Colonic mucosa (tissue), 4 donors: ENCODE measurements around the gene DNMT3A. TPM values are rescaled to one million over a fixed set of nuclear protein-coding genes. Genes with fewer than 3 reads are reported as not detected.

Source experiments
- DNase-seq: peaks from one replicate; pipeline ENCODE4 v3.0.0-alpha.2; 2020
- H3K27ac ChIP-seq: fragments of 200-600 bp; one replicate; pipeline ENCODE4 v1.8.0; 2021
- H3K27me3 ChIP-seq: fragments of 200-600 bp; one replicate; pipeline ENCODE4 v1.8.0; 2021
- H3K36me3 ChIP-seq: fragments of 200-600 bp; one replicate; pipeline ENCODE4 v1.8.0; 2021
- H3K4me1 ChIP-seq: fragments of 200-600 bp; one replicate; pipeline ENCODE4 v1.8.0; 2021; ENCODE audit warnings: mild to moderate bottlenecking
- H3K4me3 ChIP-seq: fragments of 200-600 bp; one replicate; pipeline ENCODE4 v1.8.0; 2021
- H3K9ac ChIP-seq, 2 donors: one replicate each; pipeline ENCODE4 v1.7.0; 2013; ENCODE audit warnings: control low read depth in 2 of 2, low read depth in 2 of 2, low read length in 2 of 2
- H3K9me3 ChIP-seq: fragments of 200-600 bp; one replicate; pipeline ENCODE4 v1.8.0; 2021
- intact Hi-C: fragments of 100-400 bp; cut with DNase I; formaldehyde crosslinking; loops from one replicate; pipeline ENCODE4 v1.14.1; 2022
- microRNA-seq: library from miRNA; unstranded; fragments of <30 nt; microRNA quantifications from one replicate; pipeline ENCODE4, GENCODE V29; 2019
- total RNA-seq, 2 donors: library from RNA; stranded (reverse); fragmentation: NEBNext Ultra II Directional in 1 of 2; extraction: Animal tissue kit (Norgen Biotek cat#: 25700) in 1 of 2; gene quantifications; one replicate each; pipeline ENCODE4 v1.2.1, GENCODE V29; 2021
- TF ChIP-seq, protein P1 (sequence below): fragments of 200-600 bp; IDR thresholded peaks from one replicate; pipeline ENCODE4 v1.8.0; 2022; ENCODE audit warnings: antibody characterized with exemption, mild to moderate bottlenecking
- donor health status: healthy.
- donor health status: DM: no; HTN: no; CAD: no.
- donor health status: DM: no; HTN: no; CAD: no.

Gene DNMT3A
- total RNA-seq, 2 donors from 2014 or later = 30.8 to 44.5 TPM

DNA sequence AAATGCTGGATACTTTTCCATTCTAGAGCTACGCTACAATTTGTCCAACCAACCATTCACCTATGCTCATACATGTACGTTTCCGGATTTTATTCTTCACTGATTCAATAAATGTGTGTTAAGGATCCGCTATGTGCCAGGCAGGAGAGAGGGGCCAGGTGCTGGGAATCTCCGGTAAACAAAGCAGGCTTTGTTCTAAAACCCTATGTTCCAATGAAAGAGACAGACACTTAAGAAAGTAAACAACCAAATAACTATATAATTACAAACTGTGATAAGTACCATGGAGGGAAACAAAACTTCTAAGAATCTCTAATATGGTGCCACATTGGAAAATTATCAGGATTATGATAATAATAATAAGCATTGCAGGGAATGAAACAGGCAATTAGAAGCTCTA lies 151.2 kb downstream of the DNMT3A start:
- intact Hi-C loops = no loop called here
- H3K9me3 ChIP-seq = no peaks in the 10 kb centered on the region
- H3K27me3 ChIP-seq = no peaks in the 10 kb centered on the region
- no peak overlapping the region for H3K27ac ChIP-seq
- no peak overlapping the region for H3K4me3 ChIP-seq
- H3K9ac ChIP-seq = no peak overlapping the region
- H3K36me3 ChIP-seq = no peaks in the 10 kb centered on the region
- TF ChIP-seq, protein P1, sequence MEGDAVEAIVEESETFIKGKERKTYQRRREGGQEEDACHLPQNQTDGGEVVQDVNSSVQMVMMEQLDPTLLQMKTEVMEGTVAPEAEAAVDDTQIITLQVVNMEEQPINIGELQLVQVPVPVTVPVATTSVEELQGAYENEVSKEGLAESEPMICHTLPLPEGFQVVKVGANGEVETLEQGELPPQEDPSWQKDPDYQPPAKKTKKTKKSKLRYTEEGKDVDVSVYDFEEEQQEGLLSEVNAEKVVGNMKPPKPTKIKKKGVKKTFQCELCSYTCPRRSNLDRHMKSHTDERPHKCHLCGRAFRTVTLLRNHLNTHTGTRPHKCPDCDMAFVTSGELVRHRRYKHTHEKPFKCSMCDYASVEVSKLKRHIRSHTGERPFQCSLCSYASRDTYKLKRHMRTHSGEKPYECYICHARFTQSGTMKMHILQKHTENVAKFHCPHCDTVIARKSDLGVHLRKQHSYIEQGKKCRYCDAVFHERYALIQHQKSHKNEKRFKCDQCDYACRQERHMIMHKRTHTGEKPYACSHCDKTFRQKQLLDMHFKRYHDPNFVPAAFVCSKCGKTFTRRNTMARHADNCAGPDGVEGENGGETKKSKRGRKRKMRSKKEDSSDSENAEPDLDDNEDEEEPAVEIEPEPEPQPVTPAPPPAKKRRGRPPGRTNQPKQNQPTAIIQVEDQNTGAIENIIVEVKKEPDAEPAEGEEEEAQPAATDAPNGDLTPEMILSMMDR = no peak
- no peak for DNase-seq
- no peaks in the 10 kb centered on the region for H3K4me1 ChIP-seq

DNA sequence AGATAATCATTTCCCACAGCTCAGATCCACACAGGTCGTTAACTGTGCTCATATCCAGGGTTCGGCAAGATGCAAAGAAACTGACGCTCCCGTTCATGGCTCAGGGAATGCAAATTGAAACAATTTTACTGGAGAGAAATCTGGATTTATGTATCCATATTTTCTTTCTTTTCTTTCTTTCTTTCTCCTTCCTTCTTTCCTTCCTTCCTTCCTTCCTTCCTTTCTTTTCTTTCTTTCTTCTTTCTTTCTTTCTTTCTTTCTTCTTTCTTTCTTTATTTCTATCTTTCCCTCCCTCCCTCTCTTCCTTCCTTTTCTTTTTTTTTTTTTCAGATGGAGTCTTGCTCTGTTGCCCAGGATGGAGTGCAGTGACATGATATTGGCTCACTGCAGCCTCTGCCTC lies 153.3 kb downstream of the DNMT3A start:
- intact Hi-C loops = no loop called here
- Histone ChIP-seq H3K4me1 (no peaks in the 10 kb centered on the region), H3K9ac (no peak overlapping the region), H3K4me3 (no peak overlapping the region), H3K27ac (no peak overlapping the region), H3K36me3 (no peaks in the 10 kb centered on the region), H3K27me3 (no peaks in the 10 kb centered on the region), H3K9me3 (no peaks in the 10 kb centered on the region)
- TF ChIP-seq, protein P1 = no peak
- no peak for DNase-seq

DNA sequence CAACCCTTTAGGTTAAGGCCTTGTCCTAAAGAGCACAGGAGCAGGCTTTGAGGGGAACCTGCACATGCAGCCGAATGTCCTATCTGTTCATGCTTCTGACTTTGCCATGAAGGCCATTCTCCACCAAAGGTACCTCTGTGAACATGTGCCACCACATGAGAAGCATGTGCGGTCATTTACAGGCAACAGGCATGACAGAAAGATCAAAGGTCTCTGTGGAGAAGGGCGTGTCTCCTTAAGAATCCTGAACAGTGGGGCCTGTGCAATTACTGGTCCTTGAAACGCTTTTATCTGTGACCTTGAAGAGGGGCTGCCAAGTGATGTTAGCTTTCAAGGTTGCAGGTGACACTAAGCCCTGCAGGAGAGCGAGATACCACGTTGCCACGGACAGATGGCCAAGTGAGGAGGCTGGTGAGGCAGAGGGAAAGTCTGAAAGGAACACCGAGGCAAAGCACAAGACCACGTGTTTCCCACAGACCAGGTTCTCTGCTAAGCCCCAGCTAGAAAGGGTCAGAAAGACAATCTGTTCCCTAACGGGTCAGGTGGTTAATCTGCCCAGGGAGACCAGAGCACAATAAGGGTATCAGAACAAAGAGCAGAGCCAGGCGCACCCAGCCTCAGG lies 153.9 kb downstream of the DNMT3A start:
- no peaks in the 10 kb centered on the region for H3K36me3 ChIP-seq
- H3K27ac ChIP-seq = no peak overlapping the region
- intact Hi-C loops = no loop called here
- TF ChIP-seq, protein P1 = no peak
- H3K4me1 ChIP-seq = no peaks in the 10 kb centered on the region
- no peak overlapping the region for H3K4me3 ChIP-seq
- no peaks in the 10 kb centered on the region for H3K9me3 ChIP-seq
- H3K27me3 ChIP-seq = no peaks in the 10 kb centered on the region
- no peak overlapping the region for H3K9ac ChIP-seq
- no peak for DNase-seq

GRCh38 chr2:25184254-25184653 lies 157.5 kb downstream of the DNMT3A start:
- intact Hi-C loops = no loop called here
- no peaks in the 10 kb centered on the region for H3K27me3 ChIP-seq
- H3K27ac ChIP-seq = no peak overlapping the region
- no peak overlapping the region for H3K4me3 ChIP-seq
- no peaks in the 10 kb centered on the region for H3K9me3 ChIP-seq
- H3K4me1 ChIP-seq = no peaks in the 10 kb centered on the region
- no peaks in the 10 kb centered on the region for H3K36me3 ChIP-seq
- H3K9ac ChIP-seq = no peak overlapping the region
- DNase-seq = no peak
- TF ChIP-seq, protein P1 = no peak

DNA sequence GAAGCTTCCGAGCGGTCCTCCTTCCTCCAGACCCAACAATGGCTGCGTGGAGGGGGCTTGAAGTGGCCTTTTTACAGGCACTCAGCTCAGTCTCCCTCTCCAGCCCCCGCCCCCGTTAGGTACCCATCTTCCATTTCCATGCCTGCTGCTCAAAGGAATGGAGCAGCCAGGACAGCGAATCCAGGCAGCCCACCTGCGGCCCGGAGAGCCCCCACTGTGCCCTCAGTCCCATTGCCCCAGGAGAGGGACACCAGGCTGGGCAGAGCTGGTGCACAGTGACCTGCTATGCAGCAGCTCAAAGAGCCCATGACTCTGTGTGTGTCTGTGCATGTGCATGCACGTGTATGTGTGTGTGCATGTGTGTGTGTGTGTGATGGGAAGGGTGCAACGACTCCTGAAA lies 162.7 kb downstream of the DNMT3A start:
- H3K4me1 ChIP-seq = no peaks in the 10 kb centered on the region
- no peak for DNase-seq

More for the DNA sequence above, 162.7 kb downstream of the DNMT3A start:
- no peaks in the 10 kb centered on the region for H3K27me3 ChIP-seq
- H3K9ac ChIP-seq = no peak overlapping the region
- no peak overlapping the region for H3K4me3 ChIP-seq
- no peaks in the 10 kb centered on the region for H3K36me3 ChIP-seq
- H3K9me3 ChIP-seq = no peaks in the 10 kb centered on the region
- H3K27ac ChIP-seq = no peak overlapping the region
- TF ChIP-seq, protein P1 = no peak
- intact Hi-C loops = no loop called here

Small RNA genes within 50 kb of the gene (microRNA-seq; reads per million reads assigned to microRNA genes)
- 285 reads per million, percentile 65 among the genes with 10 or more reads in this experiment for gene MIR1301

Other genes with a start within 250 kb of the DNMT3A start
- 1 to 10 TPM in 1 of 2 donors, under 1 TPM in 1; 0.53 to 1.8 TPM for gene POMC, start 173.3 kb downstream of the DNMT3A start, total RNA-seq